Large intestine (tissue), 12 donors: ENCODE data around the gene CLDN2. TPM values are rescaled to one million over a fixed set of nuclear protein-coding genes. Genes with fewer than 3 reads are reported as not detected.
"Not testable (repeated sequence)": the region's sequence is repeated elsewhere in the genome, so short reads cannot be mapped to it uniquely, and the experiment has no call there.

ENCODE experiments used
- DNase-seq, 2 donors: peaks; one replicate each; pipeline versions ENCODE4 v3.0.0 to v3.0.0-alpha.2; 2013
- H3K27ac ChIP-seq: one replicate; pipeline ENCODE4 v1.5.1; 2013; ENCODE audit warnings: low read length
- H3K27me3 ChIP-seq: 2 replicates; pipeline ENCODE4 v1.6.1; 2013; ENCODE audit warnings: low read length; ENCODE audit not compliant: control insufficient read depth, insufficient read depth
- H3K36me3 ChIP-seq: 2 replicates; pipeline ENCODE4 v1.6.1; 2013; ENCODE audit warnings: low read length; ENCODE audit not compliant: control insufficient read depth, insufficient read depth
- H3K4me1 ChIP-seq: one replicate; pipeline ENCODE4 v1.6.1; 2013; ENCODE audit warnings: low read length; ENCODE audit not compliant: control insufficient read depth, insufficient read depth
- H3K4me3 ChIP-seq: one replicate; pipeline ENCODE4 v1.5.1; 2013; ENCODE audit warnings: low read length
- H3K9me3 ChIP-seq: one replicate; pipeline ENCODE4 v1.6.1; 2013; ENCODE audit warnings: mild to moderate bottlenecking, low read depth, low read length, moderate library complexity; ENCODE audit not compliant: control insufficient read depth
- WGBS: methylation state at CpG from one replicate; pipeline ENCODE4 v1.1.5; 2013; ENCODE audit warnings: low lambda C conversion rate; ENCODE audit not compliant: insufficient coverage; 5-methylcytosine and 5-hydroxymethylcytosine counted together
- long read RNA-seq, 11 donors: transcript quantifications; one replicate each; lab custom pipeline, GENCODE V29; 2026
- polyA plus RNA-seq: library from polyadenylated mRNA; unstranded; fragments of 120-200 nt; gene quantifications from one replicate; pipeline ENCODE4 v1.2.1, GENCODE V29; 2013

CLDN2 gene, protein sequence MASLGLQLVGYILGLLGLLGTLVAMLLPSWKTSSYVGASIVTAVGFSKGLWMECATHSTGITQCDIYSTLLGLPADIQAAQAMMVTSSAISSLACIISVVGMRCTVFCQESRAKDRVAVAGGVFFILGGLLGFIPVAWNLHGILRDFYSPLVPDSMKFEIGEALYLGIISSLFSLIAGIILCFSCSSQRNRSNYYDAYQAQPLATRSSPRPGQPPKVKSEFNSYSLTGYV
- 196 TPM for polyA plus RNA-seq
- long read RNA-seq, donor 1 = 0 reads
- long read RNA-seq, donor 2 = 0 reads
- long read RNA-seq, donor 3, partial matches to known transcripts = 0 of 1 reads
- long read RNA-seq, donor 3, other reads (novel, unspliced or antisense) = 0 of 1 reads
- long read RNA-seq, donor 4 = 0 reads
- long read RNA-seq, donor 5, partial matches to known transcripts = 81 of 81 reads
- long read RNA-seq, donor 5, other reads (novel, unspliced or antisense) = 0 of 81 reads
- long read RNA-seq, donor 6 = 0 reads
- long read RNA-seq, donor 7 = 0 reads
- long read RNA-seq, donor 8, partial matches to known transcripts = 406 of 407 reads
- long read RNA-seq, donor 8, other reads (novel, unspliced or antisense) = 0 of 407 reads
- long read RNA-seq, donor 9, partial matches to known transcripts = 244 of 244 reads
- long read RNA-seq, donor 9, other reads (novel, unspliced or antisense) = 0 of 244 reads
- long read RNA-seq, donor 10 = 0 reads
- long read RNA-seq, donor 11, partial matches to known transcripts = 0 of 1 reads
- long read RNA-seq, donor 11, other reads (novel, unspliced or antisense) = 0 of 1 reads

DNA sequence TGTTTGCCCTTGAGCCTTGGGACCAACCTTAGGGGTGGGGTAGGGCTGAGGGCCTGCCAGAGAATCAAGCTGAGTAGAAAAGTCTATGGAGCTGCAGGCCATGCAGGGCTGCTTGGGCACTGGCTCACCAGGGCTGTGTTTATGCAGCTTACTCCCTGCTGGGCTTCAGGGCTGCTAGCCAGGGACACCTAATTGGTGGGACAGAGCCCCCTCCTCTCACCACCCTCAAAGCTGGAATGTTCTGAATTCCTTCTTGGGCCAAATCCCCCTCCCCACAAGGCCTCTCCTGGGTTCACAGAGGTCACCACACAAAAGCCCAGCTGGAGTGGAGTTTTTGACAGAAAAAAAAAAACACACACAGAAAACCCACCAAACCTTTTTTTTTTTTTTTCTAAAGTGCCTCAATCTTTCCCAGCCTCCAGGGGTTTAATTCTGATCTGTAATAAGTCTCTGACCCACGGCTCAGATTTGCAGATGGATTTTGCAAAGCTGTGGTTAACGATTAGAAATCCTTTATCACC, at the start of gene CLDN2:
TSS of gene CLDN2 (plus strand) at position 471 of the 521 bp plus-strand sequence. CDS start 7,827 bp downstream, outside the sequence.
- Histone ChIP-seq H3K36me3 (no peaks in the 10 kb centered on the region), H3K4me1 (peaks cover 8% of the 10 kb centered on the region), H3K4me3 (no peak within 1 kb of the TSS), H3K27me3 (no peaks in the 10 kb centered on the region), H3K27ac (no peak within 1 kb of the TSS), H3K9me3 (no peaks in the 10 kb centered on the region)
- WGBS = no CpG with 5 or more reads among the region's 2 CpGs
- no peak for DNase-seq

DNA sequence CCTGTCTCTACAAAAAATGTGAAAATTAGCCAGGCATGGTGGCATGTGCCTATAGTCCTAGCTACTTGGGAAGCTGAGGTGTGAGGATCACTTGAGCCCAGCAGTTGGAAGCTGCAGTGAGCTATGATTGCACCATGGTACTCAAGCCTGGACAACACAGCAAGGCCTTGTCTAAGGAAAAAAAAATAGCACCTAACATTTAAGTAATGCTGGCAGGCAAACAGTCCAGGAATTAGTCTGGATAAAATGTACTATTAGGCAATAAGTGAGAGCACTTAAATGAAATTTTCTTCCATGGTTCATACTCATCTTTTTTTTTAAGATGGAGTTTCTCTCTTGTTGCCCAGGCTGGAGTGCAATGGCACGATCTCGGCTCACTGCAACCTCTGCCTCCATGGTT, 47.4 kb upstream of the CLDN2 start:
- not testable (repeated sequence) for H3K4me3 ChIP-seq, DNase-seq, H3K27me3 ChIP-seq, H3K9me3 ChIP-seq, H3K27ac ChIP-seq, H3K4me1 ChIP-seq, H3K36me3 ChIP-seq
- no CpG with 5 or more reads among the region's 2 CpGs for WGBS

DNA sequence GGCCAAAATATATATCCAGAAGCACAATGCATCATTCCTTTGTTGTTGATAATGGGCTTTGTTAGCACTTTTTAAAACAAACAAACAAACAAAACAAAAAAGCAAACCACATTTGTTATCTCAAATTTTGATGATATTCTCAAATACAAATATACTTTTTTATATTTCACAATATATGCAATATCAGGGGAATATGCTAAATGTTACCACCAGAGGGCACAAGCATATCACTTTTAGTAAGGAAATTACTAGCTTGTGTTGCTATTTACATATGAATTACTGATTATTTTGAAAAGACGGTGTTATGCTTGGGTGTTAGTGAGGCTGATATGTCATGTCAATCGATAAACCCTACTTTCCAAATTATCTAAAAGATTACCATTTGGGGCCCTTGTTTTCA, 46.1 kb upstream of the CLDN2 start:
- no CpG with 5 or more reads among the region's 2 CpGs for WGBS
- Histone ChIP-seq H3K4me1 (no peaks in the 10 kb centered on the region), H3K27ac (no peak overlapping the region), H3K9me3 (no peaks in the 10 kb centered on the region), H3K27me3 (no peaks in the 10 kb centered on the region), H3K36me3 (peaks cover 7% of the 10 kb centered on the region), H3K4me3 (no peak overlapping the region)
- no peak for DNase-seq

DNA sequence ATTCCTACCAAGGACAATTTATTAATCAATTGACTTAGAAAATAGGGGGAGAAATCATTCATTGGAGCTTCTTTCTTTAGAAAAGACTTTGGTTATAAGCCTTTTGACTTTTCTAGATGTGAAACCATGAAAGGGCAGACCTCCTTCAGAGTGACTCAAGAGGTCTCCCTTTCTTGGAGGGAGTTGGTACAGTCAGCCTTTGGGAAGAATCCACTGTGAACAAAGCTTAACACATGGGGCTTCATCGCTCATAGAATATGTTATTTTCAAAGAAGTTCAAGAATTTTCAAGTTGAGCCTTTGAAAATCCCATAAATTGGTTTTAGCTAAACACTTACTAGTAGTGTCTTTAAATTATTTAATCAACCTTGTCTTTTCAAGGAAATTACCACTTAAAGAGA, 45.1 kb upstream of the CLDN2 start:
- peaks cover 7% of the 10 kb centered on the region for H3K36me3 ChIP-seq
- no CpG with 5 or more reads among the region's 1 CpG for WGBS
- no peaks in the 10 kb centered on the region for H3K9me3 ChIP-seq

DNA sequence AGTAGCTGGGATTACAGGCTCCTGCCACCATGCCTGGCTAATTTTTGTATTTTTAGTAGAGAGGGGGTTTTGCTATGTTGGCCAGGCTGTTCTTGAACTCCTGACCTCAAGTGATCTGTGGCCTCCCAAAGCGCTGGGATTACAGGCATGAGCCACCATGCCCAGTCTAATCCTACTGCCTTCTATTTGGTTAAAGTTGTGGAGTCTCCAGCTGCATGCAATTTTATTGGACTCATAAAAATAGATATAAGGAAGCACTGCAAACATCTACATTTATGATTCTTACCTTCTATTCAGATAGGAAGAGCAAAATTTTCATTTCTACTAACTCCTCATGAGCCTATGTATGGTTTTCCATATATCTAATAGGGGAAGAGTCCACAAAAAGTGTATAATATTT, 30.7 kb upstream of the CLDN2 start:
- no peak overlapping the region for H3K27ac ChIP-seq
- no CpG with 5 or more reads among the region's 1 CpG for WGBS
- H3K9me3 ChIP-seq = no peaks in the 10 kb centered on the region
- no peaks in the 10 kb centered on the region for H3K27me3 ChIP-seq
- no peaks in the 10 kb centered on the region for H3K36me3 ChIP-seq
- no peak overlapping the region for H3K4me3 ChIP-seq
- no peak for DNase-seq
- H3K4me1 ChIP-seq = no peaks in the 10 kb centered on the region

More for the DNA sequence above, 45.1 kb upstream of the CLDN2 start:
- Histone ChIP-seq H3K27ac (no peak overlapping the region), H3K27me3 (no peaks in the 10 kb centered on the region), H3K4me3 (no peak overlapping the region), H3K4me1 (no peaks in the 10 kb centered on the region)
- no peak for DNase-seq

DNA sequence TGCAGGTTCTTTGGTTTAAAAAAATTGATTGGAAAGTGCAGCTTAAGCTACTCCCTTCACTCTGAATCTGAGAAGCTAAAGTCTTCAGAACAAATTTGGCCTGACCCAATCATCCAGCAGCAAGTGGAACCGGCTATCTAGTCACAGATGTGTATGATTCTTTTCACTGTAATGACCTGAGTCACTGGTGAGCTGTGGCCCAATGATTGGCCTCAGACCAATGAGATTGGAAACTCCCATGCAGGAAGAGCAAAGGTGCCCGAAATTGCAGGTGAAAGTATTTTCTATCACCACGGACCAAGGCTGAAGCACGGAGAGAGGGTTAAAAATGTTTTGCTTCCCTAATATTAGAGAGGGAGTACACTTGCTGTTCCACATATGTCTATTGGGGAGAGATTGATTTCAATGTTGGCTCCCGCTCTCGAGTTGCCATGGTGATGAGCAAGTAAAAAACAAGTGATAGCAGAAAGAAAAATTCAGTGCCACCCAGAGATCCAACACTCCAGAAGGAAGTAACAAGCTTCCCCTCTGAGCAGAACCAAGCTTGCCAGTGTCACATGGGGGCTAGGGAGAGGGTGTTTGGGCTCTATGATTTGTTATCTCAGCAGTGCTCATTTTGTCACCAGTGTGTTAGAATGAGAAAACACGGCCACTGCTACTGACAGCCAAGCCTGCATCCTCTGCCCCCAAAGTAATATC, 28.3 kb upstream of the CLDN2 start:
- no peaks in the 10 kb centered on the region for H3K36me3 ChIP-seq
- no CpG with 5 or more reads among the region's 7 CpGs for WGBS
- no peak overlapping the region for H3K27ac ChIP-seq
- H3K4me3 ChIP-seq = no peak overlapping the region
- DNase-seq = no peak
- no peaks in the 10 kb centered on the region for H3K9me3 ChIP-seq
- H3K4me1 ChIP-seq = peaks cover 3% of the 10 kb centered on the region
- H3K27me3 ChIP-seq = no peaks in the 10 kb centered on the region

DNA sequence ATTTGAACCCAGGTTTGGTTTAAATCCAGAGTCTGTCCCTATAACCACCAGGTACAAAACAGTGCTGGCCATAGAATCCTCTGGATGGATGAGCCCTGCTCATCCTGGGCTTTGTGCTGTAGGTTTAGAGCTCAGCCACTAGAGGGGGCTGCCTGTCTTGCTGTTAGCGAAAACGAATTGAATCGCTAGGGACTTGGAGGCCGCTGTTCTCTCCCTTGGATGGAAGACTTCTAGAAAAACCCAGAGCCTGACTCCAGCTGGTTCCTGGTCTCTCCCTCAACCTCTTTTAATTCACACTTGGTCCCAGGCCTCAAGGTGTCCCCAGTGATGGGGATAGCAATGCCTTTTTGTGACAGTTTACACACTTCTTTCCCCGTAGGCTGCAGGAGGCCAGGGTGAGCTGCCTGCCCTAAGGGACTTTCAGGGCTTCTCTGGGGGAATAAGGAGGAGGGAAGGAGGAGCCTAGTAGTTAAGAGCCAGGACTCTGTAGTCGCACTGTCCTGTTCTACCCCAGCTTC, 25.8 kb upstream of the CLDN2 start:
- Histone ChIP-seq H3K27ac (no peak overlapping the region), H3K27me3 (no peaks in the 10 kb centered on the region), H3K9me3 (no peaks in the 10 kb centered on the region), H3K4me1 (peaks cover 9% of the 10 kb centered on the region), H3K36me3 (no peaks in the 10 kb centered on the region), H3K4me3 (no peak overlapping the region)
- WGBS = no CpG with 5 or more reads among the region's 6 CpGs
- peak; percentile 40 to 57 for DNase-seq

DNA sequence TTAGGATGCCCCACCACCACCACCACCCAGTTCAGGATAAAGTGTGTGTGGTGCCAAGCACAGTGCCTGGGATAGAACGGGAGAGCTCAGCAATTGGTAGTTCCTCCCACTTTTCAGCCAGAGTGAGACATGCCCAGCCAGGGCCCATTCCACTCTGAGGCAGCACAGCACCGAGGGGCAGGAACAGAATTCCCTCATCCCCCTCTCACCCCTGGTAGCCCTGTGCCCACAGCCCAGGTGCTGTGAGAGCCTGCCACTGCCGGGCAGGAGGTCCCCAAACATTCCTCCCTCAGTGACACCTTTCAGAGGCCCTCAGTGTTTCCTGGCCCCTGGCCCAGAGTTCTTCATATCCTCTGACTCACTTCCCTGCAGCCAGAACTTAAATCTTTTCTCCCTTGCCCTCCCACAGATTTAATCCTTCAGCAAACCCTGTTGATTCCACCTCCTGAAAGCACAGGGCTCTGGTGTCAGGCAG, 25.2 kb upstream of the CLDN2 start:
- Histone ChIP-seq H3K36me3 (no peaks in the 10 kb centered on the region), H3K27me3 (no peaks in the 10 kb centered on the region), H3K4me1 (peaks cover 15% of the 10 kb centered on the region), H3K27ac (no peak overlapping the region), H3K9me3 (no peaks in the 10 kb centered on the region), H3K4me3 (no peak overlapping the region)
- WGBS = no CpG with 5 or more reads among the region's 3 CpGs
- DNase-seq = no peak

DNA sequence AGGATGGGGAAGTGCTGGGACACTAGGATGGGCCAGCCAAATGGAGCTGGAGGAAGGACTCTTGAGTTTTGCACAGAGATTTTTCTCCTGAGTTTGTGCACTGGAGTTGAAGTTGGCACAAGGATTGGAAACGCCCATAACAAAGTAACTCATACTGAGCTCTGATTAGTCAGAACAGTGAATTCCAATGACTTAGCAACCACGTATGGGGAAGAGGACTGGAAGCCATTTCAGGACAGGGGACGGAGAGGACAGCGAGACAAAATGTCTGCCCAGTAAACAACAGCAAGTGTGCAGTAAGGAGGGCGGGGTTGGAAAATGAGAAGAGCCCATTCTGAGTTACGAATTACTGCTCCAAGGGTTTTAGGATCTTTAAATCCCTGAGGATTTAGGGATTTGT, 22.9 kb upstream of the CLDN2 start:
- no peaks in the 10 kb centered on the region for H3K36me3 ChIP-seq
- no peak overlapping the region for H3K27ac ChIP-seq
- no peaks in the 10 kb centered on the region for H3K9me3 ChIP-seq
- no peaks in the 10 kb centered on the region for H3K27me3 ChIP-seq
- peaks cover 36% of the 10 kb centered on the region for H3K4me1 ChIP-seq
- no CpG with 5 or more reads among the region's 6 CpGs for WGBS
- DNase-seq = no peak
- no peak overlapping the region for H3K4me3 ChIP-seq

DNA sequence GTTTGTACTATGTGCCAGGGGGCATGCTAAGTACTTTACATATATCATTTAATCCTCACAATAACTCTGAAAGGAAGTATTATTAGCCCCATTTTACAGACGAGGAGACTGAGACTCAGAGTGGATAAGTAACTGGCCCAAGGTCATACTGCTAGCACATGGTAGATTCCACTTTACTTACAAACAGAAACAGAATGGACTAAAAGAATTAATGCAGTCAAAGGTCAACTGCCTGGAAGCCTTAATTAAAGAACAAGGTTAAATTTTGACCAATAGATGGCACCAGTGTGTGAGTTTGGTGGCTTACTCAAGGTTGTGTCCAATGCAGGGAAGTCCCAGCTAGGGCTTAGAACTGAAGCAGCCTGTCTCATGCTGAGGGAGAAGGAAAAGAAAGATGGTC, 21.7 kb upstream of the CLDN2 start:
- no peak overlapping the region for H3K4me3 ChIP-seq
- H3K27ac ChIP-seq = peak overlapping the region; percentile 2
- no peaks in the 10 kb centered on the region for H3K36me3 ChIP-seq
- WGBS = no CpG with 5 or more reads among the region's 1 CpG
- H3K27me3 ChIP-seq = no peaks in the 10 kb centered on the region
- H3K9me3 ChIP-seq = no peaks in the 10 kb centered on the region
- peaks cover 47% of the 10 kb centered on the region for H3K4me1 ChIP-seq
- DNase-seq = peak; percentile 64 to 80
